HEK293T (cell line): ENCODE data around the gene BRD7.

ENCODE experiments used
- ELF4 ChIP-seq: fragments of 450-650 bp; IDR thresholded peaks from 2 replicates; pipeline ENCODE4 v1.6.1; 2017; ENCODE audit warnings: antibody characterized with exemption
- FOXM1 ChIP-seq: fragments of 450-650 bp; IDR thresholded peaks from 2 replicates; pipeline ENCODE4 v1.6.1; 2017; ENCODE audit warnings: mild to moderate bottlenecking, borderline replicate concordance
- TARDBP ChIP-seq: fragments of 450-650 bp; IDR thresholded peaks from 2 replicates; pipeline ENCODE4 v1.6.1; 2016

- TF ChIP-seq ELF4 (no peak), TARDBP (no peak), FOXM1 (no peak)
Measured at GRCh38 chr16:50360779-50361178, 8.0 kb downstream of the BRD7 start.
